HepG2 (cell line): ENCODE measurements around the gene VDAC2. TPM values are rescaled to one million over a fixed set of nuclear protein-coding genes. Genes with fewer than 3 reads are reported as not detected.

ENCODE experiments used
- ARNTL ChIP-seq: sonication (generic); formaldehyde crosslinking; IDR thresholded peaks from 2 replicates; pipeline ENCODE4 v1.4.0; 2020; ENCODE audit warnings: mild to moderate bottlenecking, missing genetic modification reagents
- BCLAF1 ChIP-seq: fragments of 450-650 bp; IDR thresholded peaks from 2 replicates; pipeline ENCODE4 v1.6.1; 2017; ENCODE audit warnings: mild to moderate bottlenecking
- BRCA1 ChIP-seq: sonication (generic); formaldehyde crosslinking; IDR thresholded peaks from 2 replicates; pipeline ENCODE4 v1.4.0; 2020; ENCODE audit warnings: missing genetic modification reagents
- BRD4 ChIP-seq: sonication (generic); formaldehyde crosslinking; IDR thresholded peaks from 2 replicates; pipeline ENCODE4 v1.4.0; 2020; ENCODE audit warnings: missing genetic modification reagents
- CSRNP2 ChIP-seq: sonication (generic); formaldehyde crosslinking; conservative IDR thresholded peaks from 2 replicates; pipeline ENCODE4 v1.8.0; 2022; ENCODE audit warnings: low read depth, missing genetic modification reagents
- FLYWCH1 ChIP-seq: sonication (generic); formaldehyde crosslinking; IDR thresholded peaks from 2 replicates; pipeline ENCODE4 v1.8.1; 2023; ENCODE audit warnings: mild to moderate bottlenecking, missing genetic modification reagents
- GFI1 ChIP-seq: sonication (generic); formaldehyde crosslinking; IDR thresholded peaks from 2 replicates; pipeline ENCODE4 v1.5.0; 2020; ENCODE audit warnings: missing genetic modification reagents, mild to moderate bottlenecking, borderline replicate concordance
- ISX ChIP-seq: sonication (generic); formaldehyde crosslinking; conservative IDR thresholded peaks from 2 replicates; pipeline ENCODE4 v1.5.0; 2020; ENCODE audit warnings: missing genetic modification reagents
- KAT7 ChIP-seq: IDR thresholded peaks from 2 replicates; pipeline ENCODE4 v1.6.1; 2018; ENCODE audit warnings: borderline replicate concordance, missing compliant biosample characterization
- MYNN ChIP-seq: sonication (generic); formaldehyde crosslinking; IDR thresholded peaks from 2 replicates; pipeline ENCODE4 v1.4.0; 2020; ENCODE audit warnings: mild to moderate bottlenecking, low read depth, missing genetic modification reagents
- PBX2 ChIP-seq: IDR thresholded peaks from 2 replicates; pipeline ENCODE4 v1.6.1; 2016; ENCODE audit warnings: control low read depth
- SMAD3 ChIP-seq: sonication (generic); formaldehyde crosslinking; IDR thresholded peaks from 2 replicates; pipeline ENCODE4 v1.4.0; 2020; ENCODE audit warnings: missing genetic modification reagents
- SP5 ChIP-seq: IDR thresholded peaks from 2 replicates; pipeline ENCODE4 v1.6.1; 2016; ENCODE audit warnings: low read depth, borderline replicate concordance
- TBP ChIP-seq: sonication (generic); formaldehyde crosslinking; IDR thresholded peaks from 2 replicates; pipeline ENCODE4 v1.5.0; 2020; ENCODE audit warnings: missing genetic modification reagents
- ZBTB8A ChIP-seq: sonication (generic); formaldehyde crosslinking; IDR thresholded peaks from 2 replicates; pipeline ENCODE4 v1.4.0; 2020; ENCODE audit warnings: mild to moderate bottlenecking, low read depth, missing genetic modification reagents, borderline replicate concordance
- ZNF138 ChIP-seq: sonication (generic); formaldehyde crosslinking; IDR thresholded peaks from 2 replicates; pipeline ENCODE4 v1.5.0; 2020; ENCODE audit warnings: mild to moderate bottlenecking, low read depth, missing genetic modification reagents
- ZNF274 ChIP-seq: sonication (generic); formaldehyde crosslinking; IDR thresholded peaks from 2 replicates; pipeline ENCODE4 v1.5.1; 2020; ENCODE audit warnings: mild to moderate bottlenecking, missing genetic modification reagents
- ZNF607 ChIP-seq: sonication (generic); formaldehyde crosslinking; IDR thresholded peaks from 2 replicates; pipeline ENCODE4 v1.5.1; 2020; ENCODE audit warnings: missing genetic modification reagents, mild to moderate bottlenecking, borderline replicate concordance
- polyA plus RNA-seq, 8 experiments: library from polyadenylated mRNA; depleted of rRNA in 3 of 8; stranded (reverse) in 7 of 8; unstranded in 1 of 8; fragments of >200 nt; fragmentation: Illumina TruSeq in 4 of 8; extraction: Trizol in 4 of 8; gene quantifications; 2 replicates each; pipeline versions ENCODE4 v1.2.1 to v1.2.3, GENCODE V29; 2011 to 2016; ENCODE audit warnings: low read depth in 4 of 8, missing spikeins in 1 of 8, mixed read lengths in 1 of 8; ENCODE audit not compliant: insufficient read depth in 1 of 8
- total RNA-seq, 5 experiments: library from RNA; depleted of rRNA; stranded (reverse); fragments of >200 nt; fragmentation: Illumina TruSeq; extraction: Trizol; gene quantifications; 2 replicates each; pipeline ENCODE4 v1.2.3, GENCODE V29; 2016; ENCODE audit warnings: low read depth in 1 of 5
- TF ChIP-seq, protein P1 (sequence below): IDR thresholded peaks from 2 replicates; pipeline ENCODE4 v1.6.1; 2016; ENCODE audit warnings: low read depth, missing genetic modification reagents, missing compliant biosample characterization

Gene VDAC2
- total and polyA plus RNA-seq, 2 of the 13 experiments (the other 11 are each of a cell fraction or from before 2014, with no cell fraction given) = 67.9 to 222 TPM

DNA sequence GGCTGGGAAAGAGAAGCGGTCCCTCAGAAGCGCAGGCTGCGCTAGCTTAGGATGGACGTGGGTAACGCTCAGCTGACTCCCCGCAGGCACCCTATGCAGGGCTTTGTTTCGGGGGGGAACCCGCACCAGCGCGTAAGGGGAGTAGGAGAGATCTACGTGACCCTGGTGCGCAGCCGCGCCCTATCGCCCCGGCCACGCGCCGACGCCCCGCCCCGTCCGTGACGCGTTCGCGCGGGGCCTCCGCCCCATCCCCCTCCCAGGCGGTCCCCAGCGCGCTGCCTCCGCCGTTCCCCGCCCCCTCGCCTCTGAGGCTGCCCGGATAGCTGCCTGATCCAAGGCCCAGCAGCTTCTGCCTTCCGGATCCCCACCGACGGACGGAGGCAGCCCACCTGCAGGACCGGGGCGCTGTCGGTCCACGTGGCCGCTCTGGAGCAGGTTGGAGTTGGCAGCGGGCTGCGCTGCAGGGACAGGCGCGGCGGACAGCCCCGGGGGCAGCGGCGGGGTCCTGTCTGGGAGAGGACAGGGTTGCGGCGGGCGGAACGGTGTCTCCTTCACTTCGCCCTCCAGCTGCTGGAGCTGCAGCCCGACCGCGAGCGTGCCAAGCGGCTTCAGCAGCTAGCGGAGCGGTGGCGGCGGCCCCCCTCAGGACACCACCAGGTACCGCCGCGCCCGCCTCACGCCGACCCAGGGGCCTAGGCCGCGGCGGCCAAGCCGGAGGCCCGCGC is at the start of gene VDAC2 (continued):
- TF ChIP-seq, protein P1, sequence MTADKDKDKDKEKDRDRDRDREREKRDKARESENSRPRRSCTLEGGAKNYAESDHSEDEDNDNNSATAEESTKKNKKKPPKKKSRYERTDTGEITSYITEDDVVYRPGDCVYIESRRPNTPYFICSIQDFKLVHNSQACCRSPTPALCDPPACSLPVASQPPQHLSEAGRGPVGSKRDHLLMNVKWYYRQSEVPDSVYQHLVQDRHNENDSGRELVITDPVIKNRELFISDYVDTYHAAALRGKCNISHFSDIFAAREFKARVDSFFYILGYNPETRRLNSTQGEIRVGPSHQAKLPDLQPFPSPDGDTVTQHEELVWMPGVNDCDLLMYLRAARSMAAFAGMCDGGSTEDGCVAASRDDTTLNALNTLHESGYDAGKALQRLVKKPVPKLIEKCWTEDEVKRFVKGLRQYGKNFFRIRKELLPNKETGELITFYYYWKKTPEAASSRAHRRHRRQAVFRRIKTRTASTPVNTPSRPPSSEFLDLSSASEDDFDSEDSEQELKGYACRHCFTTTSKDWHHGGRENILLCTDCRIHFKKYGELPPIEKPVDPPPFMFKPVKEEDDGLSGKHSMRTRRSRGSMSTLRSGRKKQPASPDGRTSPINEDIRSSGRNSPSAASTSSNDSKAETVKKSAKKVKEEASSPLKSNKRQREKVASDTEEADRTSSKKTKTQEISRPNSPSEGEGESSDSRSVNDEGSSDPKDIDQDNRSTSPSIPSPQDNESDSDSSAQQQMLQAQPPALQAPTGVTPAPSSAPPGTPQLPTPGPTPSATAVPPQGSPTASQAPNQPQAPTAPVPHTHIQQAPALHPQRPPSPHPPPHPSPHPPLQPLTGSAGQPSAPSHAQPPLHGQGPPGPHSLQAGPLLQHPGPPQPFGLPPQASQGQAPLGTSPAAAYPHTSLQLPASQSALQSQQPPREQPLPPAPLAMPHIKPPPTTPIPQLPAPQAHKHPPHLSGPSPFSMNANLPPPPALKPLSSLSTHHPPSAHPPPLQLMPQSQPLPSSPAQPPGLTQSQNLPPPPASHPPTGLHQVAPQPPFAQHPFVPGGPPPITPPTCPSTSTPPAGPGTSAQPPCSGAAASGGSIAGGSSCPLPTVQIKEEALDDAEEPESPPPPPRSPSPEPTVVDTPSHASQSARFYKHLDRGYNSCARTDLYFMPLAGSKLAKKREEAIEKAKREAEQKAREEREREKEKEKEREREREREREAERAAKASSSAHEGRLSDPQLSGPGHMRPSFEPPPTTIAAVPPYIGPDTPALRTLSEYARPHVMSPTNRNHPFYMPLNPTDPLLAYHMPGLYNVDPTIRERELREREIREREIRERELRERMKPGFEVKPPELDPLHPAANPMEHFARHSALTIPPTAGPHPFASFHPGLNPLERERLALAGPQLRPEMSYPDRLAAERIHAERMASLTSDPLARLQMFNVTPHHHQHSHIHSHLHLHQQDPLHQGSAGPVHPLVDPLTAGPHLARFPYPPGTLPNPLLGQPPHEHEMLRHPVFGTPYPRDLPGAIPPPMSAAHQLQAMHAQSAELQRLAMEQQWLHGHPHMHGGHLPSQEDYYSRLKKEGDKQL (CRISPR knock-in tag) = no peak; the same call in 1 of the 2 replicates
- TF ChIP-seq MYNN (CRISPR knock-in tag) (0 out of 2 replicates have a peak, but pooled peaks have one; percentile 32), ZNF138 (CRISPR knock-in tag) (peak; percentile 58; the same call in 1 of the 2 replicates), GFI1 (CRISPR knock-in tag) (peak; percentile 45; the same call in 1 of the 2 replicates), ARNTL (no peak; the same call in 1 of the 2 replicates), BRCA1 (no peak), BRD4 (CRISPR knock-in tag) (peak; percentile 90; the same call in 1 of the 2 replicates), ISX (CRISPR knock-in tag) (no peak), ZBTB8A (CRISPR knock-in tag) (no peak; the same call in 1 of the 2 replicates), KAT7 (peak; percentile 76; the same call in 1 of the 2 replicates), PBX2 (CRISPR knock-in tag) (no peak), SP5 (peak; percentile 92), FLYWCH1 (CRISPR knock-in tag) (no peak), TBP (CRISPR knock-in tag) (no peak), SMAD3 (CRISPR knock-in tag) (0 out of 2 replicates have a peak, but pooled peaks have one; percentile 28), ZNF607 (CRISPR knock-in tag) (peak; percentile 96), BCLAF1 (no peak), ZNF274 (peak; percentile 74; the same call in 1 of the 2 replicates), CSRNP2 (CRISPR knock-in tag) (no peak)
